WTC11 (cell line): ENCODE results near the gene ETNK2. TPM values are rescaled to one million over a fixed set of nuclear protein-coding genes. Genes with fewer than 3 reads are reported as not detected.

ENCODE experiments used
- ATAC-seq: fragments of 200-7000 bp; cut with Tn5 transposase; 2 replicates; pipeline ENCODE4 v1.10.0; 2021; ENCODE audit warnings: mild to moderate bottlenecking, moderate library complexity
- CTCF ChIA-PET: fragments of 300-600 bp; sonication (Branson Sonifier 250); formaldehyde crosslinking; loops from one replicate; lab custom pipeline; 2021; ENCODE audit warnings: antibody characterized with exemption; lab: Charles Lee
- POLR2A ChIA-PET: fragments of 350-600 bp; sonication (Branson Sonifier 250); formaldehyde crosslinking; loops from one replicate; lab custom pipeline; 2021; ENCODE audit warnings: antibody characterized with exemption; lab: Charles Lee
- DNase-seq: peaks from one replicate; pipeline ENCODE4 v3.0.0; 2021; ENCODE audit warnings: low spot score
- H3K27ac Mint-ChIP-seq: 2 replicates; pipeline ENCODE4 v1.8.0; 2021; ENCODE audit warnings: mixed read lengths
- H3K27me3 Mint-ChIP-seq: 2 replicates; pipeline ENCODE4 v1.8.0; 2021; ENCODE audit warnings: low read depth, mild to moderate bottlenecking, moderate library complexity, mixed read lengths
- H3K36me3 Mint-ChIP-seq: 2 replicates; pipeline ENCODE4 v1.8.0; 2021; ENCODE audit warnings: mixed read lengths
- H3K4me1 Mint-ChIP-seq: 2 replicates; pipeline ENCODE4 v1.8.0; 2022; ENCODE audit warnings: mixed read lengths
- H3K4me3 Mint-ChIP-seq: 2 replicates; pipeline ENCODE4 v1.8.0; 2021; ENCODE audit warnings: mild to moderate bottlenecking, moderate library complexity, mixed read lengths
- H3K9me3 Mint-ChIP-seq: 2 replicates; pipeline ENCODE4 v1.8.0; 2021; ENCODE audit warnings: mixed read lengths
- ATF1 ChIP-seq: sonication (generic); formaldehyde crosslinking; IDR thresholded peaks from 2 replicates; pipeline ENCODE4 v1.8.1; 2023; ENCODE audit warnings: mild to moderate bottlenecking, moderate library complexity, missing genetic modification reagents
- ESRRA ChIP-seq: sonication (generic); formaldehyde crosslinking; IDR thresholded peaks from 2 replicates; pipeline ENCODE4 v1.8.1; 2022; ENCODE audit warnings: mild to moderate bottlenecking, missing genetic modification reagents, borderline replicate concordance
- KAT7 ChIP-seq: sonication (generic); formaldehyde crosslinking; IDR thresholded peaks from 2 replicates; pipeline ENCODE4 v1.8.1; 2023; ENCODE audit warnings: missing genetic modification reagents, mild to moderate bottlenecking, borderline replicate concordance
- SMAD3 ChIP-seq: sonication (generic); formaldehyde crosslinking; IDR thresholded peaks from 2 replicates; pipeline ENCODE4 v1.8.0; 2022; ENCODE audit warnings: missing genetic modification reagents, mild to moderate bottlenecking, borderline replicate concordance
- TEAD1 ChIP-seq: sonication (generic); formaldehyde crosslinking; IDR thresholded peaks from 2 replicates; pipeline ENCODE4 v1.8.0; 2022; ENCODE audit warnings: mild to moderate bottlenecking, missing genetic modification reagents
- TP53 ChIP-seq: sonication (generic); formaldehyde crosslinking; IDR thresholded peaks from 2 replicates; pipeline ENCODE4 v1.8.1; 2023; ENCODE audit warnings: mild to moderate bottlenecking, missing genetic modification reagents
- ZBTB21 ChIP-seq: sonication (generic); formaldehyde crosslinking; IDR thresholded peaks from 2 replicates; pipeline ENCODE4 v1.8.1; 2023; ENCODE audit warnings: mild to moderate bottlenecking, missing genetic modification reagents, borderline replicate concordance
- ZNF138 ChIP-seq: sonication (generic); formaldehyde crosslinking; conservative IDR thresholded peaks from 2 replicates; pipeline ENCODE4 v1.8.1; 2022; ENCODE audit warnings: mild to moderate bottlenecking, moderate library complexity, missing genetic modification reagents
- ZNF396 ChIP-seq: fragments of 250-450 bp; sonication (Bioruptor Pico); IDR thresholded peaks from 2 replicates; pipeline ENCODE4 v1.8.0; 2021; ENCODE audit warnings: mild to moderate bottlenecking, moderate library complexity, borderline replicate concordance
- ZNF416 ChIP-seq: fragments of 250-450 bp; sonication (Bioruptor Pico); IDR thresholded peaks from 2 replicates; pipeline ENCODE4 v1.9.0; 2021; ENCODE audit warnings: mild to moderate bottlenecking, inconsistent platforms
- total RNA-seq: library from RNA; stranded (reverse); gene quantifications from 3 replicates; pipeline ENCODE4 v1.2.3, GENCODE V29; 2021
- TF ChIP-seq, protein P1 (sequence below): fragments of 250-450 bp; sonication (Bioruptor Pico); IDR thresholded peaks from 2 replicates; pipeline ENCODE4 v2.1.2; 2022; ENCODE audit warnings: mild to moderate bottlenecking, moderate library complexity
- TF ChIP-seq, protein P2 (sequence below): sonication (generic); formaldehyde crosslinking; IDR thresholded peaks from 2 replicates; pipeline ENCODE4 v1.8.0; 2023; ENCODE audit warnings: mild to moderate bottlenecking, missing genetic modification reagents
- TF ChIP-seq, protein P3 (sequence below): fragments of 250-450 bp; sonication (Bioruptor Pico); IDR thresholded peaks from 2 replicates; pipeline ENCODE4 v1.9.0; 2021; ENCODE audit warnings: mild to moderate bottlenecking
- TF ChIP-seq, protein P4 (sequence below): sonication (generic); formaldehyde crosslinking; IDR thresholded peaks from 2 replicates; pipeline ENCODE4 v1.8.0; 2023; ENCODE audit warnings: missing genetic modification reagents
- TF ChIP-seq, protein P5 (sequence below): sonication (generic); formaldehyde crosslinking; IDR thresholded peaks from 2 replicates; pipeline ENCODE4 v1.8.1; 2023; ENCODE audit warnings: mild to moderate bottlenecking, moderate library complexity, missing genetic modification reagents
- TF ChIP-seq, protein P6 (sequence below): fragments of 250-450 bp; sonication (Bioruptor Pico); IDR thresholded peaks from 2 replicates; pipeline ENCODE4 v1.8.0; 2021; ENCODE audit warnings: mild to moderate bottlenecking
- TF ChIP-seq, protein P7 (sequence below): sonication (generic); formaldehyde crosslinking; IDR thresholded peaks from 2 replicates; pipeline ENCODE4 v1.8.1; 2023; ENCODE audit warnings: mild to moderate bottlenecking, missing genetic modification reagents
- TF ChIP-seq, protein P8 (sequence below): sonication (generic); formaldehyde crosslinking; IDR thresholded peaks from 2 replicates; pipeline ENCODE4 v1.8.0; 2022; ENCODE audit warnings: missing genetic modification reagents
- TF ChIP-seq, protein P9 (sequence below): sonication (generic); formaldehyde crosslinking; IDR thresholded peaks from 2 replicates; pipeline ENCODE4 v1.8.1; 2022; ENCODE audit warnings: missing genetic modification reagents, borderline replicate concordance

ETNK2 gene
- total RNA-seq, 1 experiment from 2014 or later = 19.7 TPM

DNA sequence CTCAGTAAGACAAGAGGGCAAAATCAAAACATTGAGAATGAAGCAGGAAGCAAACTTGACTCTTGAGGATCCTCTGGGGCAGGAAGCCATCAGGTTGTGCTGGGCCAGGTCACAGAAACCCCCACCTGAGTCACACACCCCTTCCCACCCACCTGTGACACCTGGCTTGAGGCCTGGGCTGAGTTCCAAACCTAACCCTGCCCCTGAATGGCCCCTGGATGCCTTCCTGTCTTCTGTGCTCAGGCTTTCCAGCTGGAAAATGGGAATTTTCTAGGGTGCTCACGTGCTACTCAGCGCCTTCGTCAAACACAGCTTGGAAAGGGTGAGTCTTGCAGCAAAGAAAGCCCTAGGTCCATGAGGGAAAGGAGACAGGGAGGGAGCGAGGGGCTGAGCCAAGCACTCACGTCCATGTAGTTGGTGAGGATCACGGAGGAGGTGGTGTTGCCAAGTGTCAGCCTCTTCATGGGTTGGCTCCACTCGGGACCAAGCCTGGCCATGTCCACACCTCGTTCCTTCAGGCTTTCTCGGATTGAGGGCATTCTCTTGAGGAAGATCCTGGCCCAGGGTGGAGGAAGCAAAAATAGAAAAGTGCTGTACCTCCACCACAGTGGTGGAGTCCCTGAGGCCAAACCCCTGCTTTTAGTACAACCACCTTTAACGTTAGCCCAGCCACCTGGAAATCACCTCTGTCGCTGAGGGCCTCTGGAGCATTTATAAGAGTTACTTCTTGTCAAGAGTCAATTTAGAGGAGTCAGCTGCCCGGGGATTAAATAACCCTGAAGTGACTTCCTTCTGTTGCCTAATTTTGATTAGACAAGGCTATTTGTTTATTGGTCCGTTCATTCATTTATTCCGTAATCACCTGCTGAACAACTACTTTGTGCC lies 10.0 kb upstream of the ETNK2 start:
- Mint-ChIP-seq H3K27me3 (peaks cover 6% of the 10 kb centered on the region), H3K36me3 (no peaks in the 10 kb centered on the region), H3K4me1 (peaks cover 2% of the 10 kb centered on the region; the same call in 1 of the 2 replicates), H3K27ac (no peak overlapping the region), H3K4me3 (no peak overlapping the region), H3K9me3 (no peaks in the 10 kb centered on the region)
- POLR2A ChIA-PET = interaction anchor here (1.0 to 1.1 kb wide), 2 partner anchors 10 to 201 kb away, joined by 3 read pairs; partner anchors contain the start of gene ETNK2
- no peak for TF ChIP-seq ESRRA (CRISPR knock-in tag)
- no peak for TF ChIP-seq ZNF396
- TF ChIP-seq ATF1 (CRISPR knock-in tag) = no peak
- TF ChIP-seq ZNF416 (CRISPR knock-in tag) = no peak
- no peak for TF ChIP-seq TP53 (CRISPR knock-in tag)
- TF ChIP-seq, protein P1, sequence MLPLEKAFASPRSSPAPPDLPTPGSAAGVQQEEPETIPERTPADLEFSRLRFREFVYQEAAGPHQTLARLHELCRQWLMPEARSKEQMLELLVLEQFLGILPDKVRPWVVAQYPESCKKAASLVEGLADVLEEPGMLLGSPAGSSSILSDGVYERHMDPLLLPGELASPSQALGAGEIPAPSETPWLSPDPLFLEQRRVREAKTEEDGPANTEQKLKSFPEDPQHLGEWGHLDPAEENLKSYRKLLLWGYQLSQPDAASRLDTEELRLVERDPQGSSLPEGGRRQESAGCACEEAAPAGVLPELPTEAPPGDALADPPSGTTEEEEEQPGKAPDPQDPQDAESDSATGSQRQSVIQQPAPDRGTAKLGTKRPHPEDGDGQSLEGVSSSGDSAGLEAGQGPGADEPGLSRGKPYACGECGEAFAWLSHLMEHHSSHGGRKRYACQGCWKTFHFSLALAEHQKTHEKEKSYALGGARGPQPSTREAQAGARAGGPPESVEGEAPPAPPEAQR (CRISPR knock-in tag) = no peak
- TF ChIP-seq, protein P2, sequence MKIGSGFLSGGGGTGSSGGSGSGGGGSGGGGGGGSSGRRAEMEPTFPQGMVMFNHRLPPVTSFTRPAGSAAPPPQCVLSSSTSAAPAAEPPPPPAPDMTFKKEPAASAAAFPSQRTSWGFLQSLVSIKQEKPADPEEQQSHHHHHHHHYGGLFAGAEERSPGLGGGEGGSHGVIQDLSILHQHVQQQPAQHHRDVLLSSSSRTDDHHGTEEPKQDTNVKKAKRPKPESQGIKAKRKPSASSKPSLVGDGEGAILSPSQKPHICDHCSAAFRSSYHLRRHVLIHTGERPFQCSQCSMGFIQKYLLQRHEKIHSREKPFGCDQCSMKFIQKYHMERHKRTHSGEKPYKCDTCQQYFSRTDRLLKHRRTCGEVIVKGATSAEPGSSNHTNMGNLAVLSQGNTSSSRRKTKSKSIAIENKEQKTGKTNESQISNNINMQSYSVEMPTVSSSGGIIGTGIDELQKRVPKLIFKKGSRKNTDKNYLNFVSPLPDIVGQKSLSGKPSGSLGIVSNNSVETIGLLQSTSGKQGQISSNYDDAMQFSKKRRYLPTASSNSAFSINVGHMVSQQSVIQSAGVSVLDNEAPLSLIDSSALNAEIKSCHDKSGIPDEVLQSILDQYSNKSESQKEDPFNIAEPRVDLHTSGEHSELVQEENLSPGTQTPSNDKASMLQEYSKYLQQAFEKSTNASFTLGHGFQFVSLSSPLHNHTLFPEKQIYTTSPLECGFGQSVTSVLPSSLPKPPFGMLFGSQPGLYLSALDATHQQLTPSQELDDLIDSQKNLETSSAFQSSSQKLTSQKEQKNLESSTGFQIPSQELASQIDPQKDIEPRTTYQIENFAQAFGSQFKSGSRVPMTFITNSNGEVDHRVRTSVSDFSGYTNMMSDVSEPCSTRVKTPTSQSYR (CRISPR knock-in tag) = no peak
- TF ChIP-seq, protein P3, sequence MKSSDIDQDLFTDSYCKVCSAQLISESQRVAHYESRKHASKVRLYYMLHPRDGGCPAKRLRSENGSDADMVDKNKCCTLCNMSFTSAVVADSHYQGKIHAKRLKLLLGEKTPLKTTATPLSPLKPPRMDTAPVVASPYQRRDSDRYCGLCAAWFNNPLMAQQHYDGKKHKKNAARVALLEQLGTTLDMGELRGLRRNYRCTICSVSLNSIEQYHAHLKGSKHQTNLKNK (CRISPR knock-in tag) = no peak
- TF ChIP-seq, protein P4, sequence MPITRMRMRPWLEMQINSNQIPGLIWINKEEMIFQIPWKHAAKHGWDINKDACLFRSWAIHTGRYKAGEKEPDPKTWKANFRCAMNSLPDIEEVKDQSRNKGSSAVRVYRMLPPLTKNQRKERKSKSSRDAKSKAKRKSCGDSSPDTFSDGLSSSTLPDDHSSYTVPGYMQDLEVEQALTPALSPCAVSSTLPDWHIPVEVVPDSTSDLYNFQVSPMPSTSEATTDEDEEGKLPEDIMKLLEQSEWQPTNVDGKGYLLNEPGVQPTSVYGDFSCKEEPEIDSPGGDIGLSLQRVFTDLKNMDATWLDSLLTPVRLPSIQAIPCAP (CRISPR knock-in tag) = no peak
- TF ChIP-seq ZNF138 = no peak
- TF ChIP-seq, protein P5, sequence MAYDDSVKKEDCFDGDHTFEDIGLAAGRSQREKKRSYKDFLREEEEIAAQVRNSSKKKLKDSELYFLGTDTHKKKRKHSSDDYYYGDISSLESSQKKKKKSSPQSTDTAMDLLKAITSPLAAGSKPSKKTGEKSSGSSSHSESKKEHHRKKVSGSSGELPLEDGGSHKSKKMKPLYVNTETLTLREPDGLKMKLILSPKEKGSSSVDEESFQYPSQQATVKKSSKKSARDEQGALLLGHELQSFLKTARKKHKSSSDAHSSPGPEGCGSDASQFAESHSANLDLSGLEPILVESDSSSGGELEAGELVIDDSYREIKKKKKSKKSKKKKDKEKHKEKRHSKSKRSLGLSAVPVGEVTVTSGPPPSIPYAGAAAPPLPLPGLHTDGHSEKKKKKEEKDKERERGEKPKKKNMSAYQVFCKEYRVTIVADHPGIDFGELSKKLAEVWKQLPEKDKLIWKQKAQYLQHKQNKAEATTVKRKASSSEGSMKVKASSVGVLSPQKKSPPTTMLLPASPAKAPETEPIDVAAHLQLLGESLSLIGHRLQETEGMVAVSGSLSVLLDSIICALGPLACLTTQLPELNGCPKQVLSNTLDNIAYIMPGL (CRISPR knock-in tag) = no peak
- no peak for TF ChIP-seq KAT7 (CRISPR knock-in tag)
- TF ChIP-seq, protein P6, sequence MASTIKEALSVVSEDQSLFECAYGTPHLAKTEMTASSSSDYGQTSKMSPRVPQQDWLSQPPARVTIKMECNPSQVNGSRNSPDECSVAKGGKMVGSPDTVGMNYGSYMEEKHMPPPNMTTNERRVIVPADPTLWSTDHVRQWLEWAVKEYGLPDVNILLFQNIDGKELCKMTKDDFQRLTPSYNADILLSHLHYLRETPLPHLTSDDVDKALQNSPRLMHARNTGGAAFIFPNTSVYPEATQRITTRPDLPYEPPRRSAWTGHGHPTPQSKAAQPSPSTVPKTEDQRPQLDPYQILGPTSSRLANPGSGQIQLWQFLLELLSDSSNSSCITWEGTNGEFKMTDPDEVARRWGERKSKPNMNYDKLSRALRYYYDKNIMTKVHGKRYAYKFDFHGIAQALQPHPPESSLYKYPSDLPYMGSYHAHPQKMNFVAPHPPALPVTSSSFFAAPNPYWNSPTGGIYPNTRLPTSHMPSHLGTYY = no peak
- TF ChIP-seq ZBTB21 (CRISPR knock-in tag) = no peak
- TF ChIP-seq, protein P7, sequence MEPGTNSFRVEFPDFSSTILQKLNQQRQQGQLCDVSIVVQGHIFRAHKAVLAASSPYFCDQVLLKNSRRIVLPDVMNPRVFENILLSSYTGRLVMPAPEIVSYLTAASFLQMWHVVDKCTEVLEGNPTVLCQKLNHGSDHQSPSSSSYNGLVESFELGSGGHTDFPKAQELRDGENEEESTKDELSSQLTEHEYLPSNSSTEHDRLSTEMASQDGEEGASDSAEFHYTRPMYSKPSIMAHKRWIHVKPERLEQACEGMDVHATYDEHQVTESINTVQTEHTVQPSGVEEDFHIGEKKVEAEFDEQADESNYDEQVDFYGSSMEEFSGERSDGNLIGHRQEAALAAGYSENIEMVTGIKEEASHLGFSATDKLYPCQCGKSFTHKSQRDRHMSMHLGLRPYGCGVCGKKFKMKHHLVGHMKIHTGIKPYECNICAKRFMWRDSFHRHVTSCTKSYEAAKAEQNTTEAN (CRISPR knock-in tag) = no peak
- no peak for TF ChIP-seq TEAD1 (CRISPR knock-in tag)
- TF ChIP-seq, protein P8, sequence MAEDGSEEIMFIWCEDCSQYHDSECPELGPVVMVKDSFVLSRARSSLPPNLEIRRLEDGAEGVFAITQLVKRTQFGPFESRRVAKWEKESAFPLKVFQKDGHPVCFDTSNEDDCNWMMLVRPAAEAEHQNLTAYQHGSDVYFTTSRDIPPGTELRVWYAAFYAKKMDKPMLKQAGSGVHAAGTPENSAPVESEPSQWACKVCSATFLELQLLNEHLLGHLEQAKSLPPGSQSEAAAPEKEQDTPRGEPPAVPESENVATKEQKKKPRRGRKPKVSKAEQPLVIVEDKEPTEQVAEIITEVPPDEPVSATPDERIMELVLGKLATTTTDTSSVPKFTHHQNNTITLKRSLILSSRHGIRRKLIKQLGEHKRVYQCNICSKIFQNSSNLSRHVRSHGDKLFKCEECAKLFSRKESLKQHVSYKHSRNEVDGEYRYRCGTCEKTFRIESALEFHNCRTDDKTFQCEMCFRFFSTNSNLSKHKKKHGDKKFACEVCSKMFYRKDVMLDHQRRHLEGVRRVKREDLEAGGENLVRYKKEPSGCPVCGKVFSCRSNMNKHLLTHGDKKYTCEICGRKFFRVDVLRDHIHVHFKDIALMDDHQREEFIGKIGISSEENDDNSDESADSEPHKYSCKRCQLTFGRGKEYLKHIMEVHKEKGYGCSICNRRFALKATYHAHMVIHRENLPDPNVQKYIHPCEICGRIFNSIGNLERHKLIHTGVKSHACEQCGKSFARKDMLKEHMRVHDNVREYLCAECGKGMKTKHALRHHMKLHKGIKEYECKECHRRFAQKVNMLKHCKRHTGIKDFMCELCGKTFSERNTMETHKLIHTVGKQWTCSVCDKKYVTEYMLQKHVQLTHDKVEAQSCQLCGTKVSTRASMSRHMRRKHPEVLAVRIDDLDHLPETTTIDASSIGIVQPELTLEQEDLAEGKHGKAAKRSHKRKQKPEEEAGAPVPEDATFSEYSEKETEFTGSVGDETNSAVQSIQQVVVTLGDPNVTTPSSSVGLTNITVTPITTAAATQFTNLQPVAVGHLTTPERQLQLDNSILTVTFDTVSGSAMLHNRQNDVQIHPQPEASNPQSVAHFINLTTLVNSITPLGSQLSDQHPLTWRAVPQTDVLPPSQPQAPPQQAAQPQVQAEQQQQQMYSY (CRISPR knock-in tag) = no peak
- TF ChIP-seq SMAD3 (CRISPR knock-in tag) = no peak
- TF ChIP-seq, protein P9, sequence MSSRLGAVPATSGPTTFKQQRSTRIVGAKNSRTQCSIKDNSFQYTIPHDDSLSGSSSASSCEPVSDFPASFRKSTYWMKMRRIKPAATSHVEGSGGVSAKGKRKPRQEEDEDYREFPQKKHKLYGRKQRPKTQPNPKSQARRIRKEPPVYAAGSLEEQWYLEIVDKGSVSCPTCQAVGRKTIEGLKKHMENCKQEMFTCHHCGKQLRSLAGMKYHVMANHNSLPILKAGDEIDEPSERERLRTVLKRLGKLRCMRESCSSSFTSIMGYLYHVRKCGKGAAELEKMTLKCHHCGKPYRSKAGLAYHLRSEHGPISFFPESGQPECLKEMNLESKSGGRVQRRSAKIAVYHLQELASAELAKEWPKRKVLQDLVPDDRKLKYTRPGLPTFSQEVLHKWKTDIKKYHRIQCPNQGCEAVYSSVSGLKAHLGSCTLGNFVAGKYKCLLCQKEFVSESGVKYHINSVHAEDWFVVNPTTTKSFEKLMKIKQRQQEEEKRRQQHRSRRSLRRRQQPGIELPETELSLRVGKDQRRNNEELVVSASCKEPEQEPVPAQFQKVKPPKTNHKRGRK (CRISPR knock-in tag) = no peak
- CTCF ChIA-PET = interaction anchor here (0.5 to 8.4 kb wide), 50 partner anchors 8 to 332 kb away, joined by 3 to 159 read pairs (median 6); partner anchors contain the start of genes ETNK2, GOLT1A, KISS1 and PLEKHA6
- DNase-seq (no peak), ATAC-seq (no peak)
